T-helper 17 cell (primary cell): Measurements from ENCODE around the gene SIN3B. TPM values are rescaled to one million over a fixed set of nuclear protein-coding genes. Genes with fewer than 3 reads are reported as not detected.

ENCODE experiments used
- ATAC-seq: fragments of 150-1000 bp; cut with Tn5 transposase; 2 replicates; pipeline ENCODE4 v1.10.0; 2021; ENCODE audit warnings: mild to moderate bottlenecking, moderate library complexity
- DNase-seq, 3 donors: peaks; one replicate each; pipeline versions ENCODE4 v3.0.0 to v3.0.0-alpha.2; 2020 to 2021
- H3K9me3 ChIP-seq: one replicate; pipeline ENCODE4 v1.7.0; 2013; ENCODE audit warnings: low read length, mild to moderate bottlenecking; ENCODE audit not compliant: control insufficient read depth, poor library complexity, severe bottlenecking
- H3K27ac Mint-ChIP-seq: one replicate; pipeline ENCODE4 v1.8.0; 2022; ENCODE audit warnings: mild to moderate bottlenecking, moderate library complexity, mixed read lengths
- H3K27me3 Mint-ChIP-seq: one replicate; pipeline ENCODE4 v1.8.0; 2022; ENCODE audit warnings: mixed read lengths
- H3K36me3 Mint-ChIP-seq: one replicate; pipeline ENCODE4 v1.8.0; 2022; ENCODE audit warnings: low read depth, mixed read lengths
- H3K4me1 Mint-ChIP-seq: one replicate; pipeline ENCODE4 v1.8.0; 2022; ENCODE audit warnings: mild to moderate bottlenecking, mixed read lengths
- H3K4me3 Mint-ChIP-seq: one replicate; pipeline ENCODE4 v1.8.0; 2022; ENCODE audit warnings: mild to moderate bottlenecking, moderate library complexity, mixed read lengths
- total RNA-seq, 4 donors: library from RNA in 2 of 4; stranded (reverse) in 2 of 4; gene quantifications; one replicate each; pipeline ENCODE4 v1.2.3 and lab custom pipeline; 2022 to 2026

The SIN3B gene
- total RNA-seq, 2 donors from 2014 or later, result 61.1 to 69.4 TPM

DNA sequence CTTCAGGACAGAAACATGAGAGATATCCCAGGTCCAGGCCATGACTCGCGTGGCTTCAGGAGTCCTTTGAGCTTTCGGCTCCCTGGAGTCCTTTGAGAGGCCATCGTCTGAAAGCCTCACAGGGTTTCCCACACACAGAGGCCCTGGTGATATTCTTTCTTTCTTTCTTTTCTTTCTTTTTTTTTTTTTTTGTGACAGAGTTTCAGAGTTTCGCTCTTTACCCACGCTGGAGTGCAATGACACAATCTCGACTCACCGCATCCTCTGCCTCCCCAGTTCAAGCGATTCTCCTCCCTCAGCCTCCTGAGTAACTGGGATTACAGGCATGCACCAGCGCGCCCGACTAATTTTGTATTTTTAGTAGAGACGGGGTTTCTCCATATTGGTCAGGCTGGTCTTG is 5.5 kb downstream of the SIN3B start:
- ATAC-seq (no peak), DNase-seq (no peak)
- Mint-ChIP-seq H3K27me3 (no peaks in the 10 kb centered on the region), H3K36me3 (peaks cover 13% of the 10 kb centered on the region), H3K4me3 (no peak overlapping the region), H3K27ac (peak overlapping the region; percentile 6), H3K4me1 (peaks cover 18% of the 10 kb centered on the region)
- H3K9me3 ChIP-seq, result no peaks in the 10 kb centered on the region

DNA sequence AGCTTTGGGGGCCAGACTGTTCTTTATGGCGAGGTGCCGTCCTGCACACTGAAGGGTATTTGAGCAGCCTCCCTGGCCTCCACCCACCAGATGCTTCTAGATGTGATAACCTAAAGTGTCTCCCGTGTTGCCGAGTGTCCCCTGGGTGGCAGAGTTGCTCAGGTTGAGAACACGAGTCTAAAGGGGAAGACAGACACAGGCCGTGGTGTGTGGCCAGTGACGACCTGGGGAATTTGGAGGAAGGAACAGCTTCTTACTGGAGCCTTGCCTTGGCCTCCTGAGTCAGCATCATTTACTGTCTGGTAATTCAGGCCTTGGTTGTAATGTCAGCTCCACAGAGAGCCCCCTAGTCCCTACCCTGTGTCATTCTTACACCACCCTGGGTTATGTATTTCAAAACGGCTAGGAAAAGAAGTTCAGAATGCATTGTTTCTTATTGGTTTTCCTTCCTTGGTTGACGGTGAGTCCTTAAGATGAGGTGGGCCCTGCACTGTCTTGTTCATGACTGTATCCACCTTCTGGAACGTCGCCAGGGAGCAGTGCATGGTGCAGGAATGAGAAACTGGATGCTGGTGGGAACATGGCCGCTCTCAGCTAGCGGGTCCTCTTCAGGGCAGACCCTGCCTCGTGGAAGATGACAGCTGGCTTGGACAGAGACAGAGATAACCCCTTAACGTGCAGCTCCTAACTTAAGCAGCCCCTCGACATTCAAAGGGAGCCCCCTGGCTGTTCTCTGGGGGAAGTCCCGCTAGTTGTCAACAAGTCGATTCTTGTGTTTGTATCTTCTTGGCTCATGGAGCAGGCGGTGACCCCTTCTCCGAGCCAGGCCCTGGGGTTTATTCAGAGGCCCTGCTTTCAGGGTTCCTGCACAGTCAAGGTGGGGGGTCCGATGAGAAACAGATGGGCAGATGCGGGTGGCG is 7.2 kb downstream of the SIN3B start:
- no peak overlapping the region for H3K4me3 Mint-ChIP-seq
- peaks cover 13% of the 10 kb centered on the region for H3K4me1 Mint-ChIP-seq
- no peaks in the 10 kb centered on the region for H3K9me3 ChIP-seq
- no peaks in the 10 kb centered on the region for H3K27me3 Mint-ChIP-seq
- DNase-seq, result no peak
- peaks cover 12% of the 10 kb centered on the region for H3K36me3 Mint-ChIP-seq
- ATAC-seq, result no peak
- H3K27ac Mint-ChIP-seq, result peak overlapping the region; percentile 79

DNA sequence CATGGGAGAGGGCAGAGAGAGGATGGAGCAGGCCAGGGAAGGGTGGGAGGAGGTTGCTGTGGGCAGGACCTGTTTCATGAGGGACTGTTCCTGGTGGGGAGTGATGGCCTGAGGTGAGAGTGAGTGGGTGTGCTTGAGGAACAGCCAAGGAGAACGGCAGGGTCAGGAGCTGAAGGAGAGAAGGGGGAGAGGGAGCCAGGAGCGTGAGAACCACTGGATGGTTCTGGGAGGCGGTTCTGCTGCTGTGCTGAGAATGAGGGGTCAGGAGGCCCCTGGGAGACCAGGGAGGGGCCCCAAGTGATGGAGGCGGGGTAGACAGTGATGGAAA is 7.8 kb downstream of the SIN3B start:
- Mint-ChIP-seq H3K36me3 (peaks cover 9% of the 10 kb centered on the region), H3K4me3 (no peak overlapping the region), H3K4me1 (peaks cover 11% of the 10 kb centered on the region), H3K27ac (peak overlapping the region; percentile 79), H3K27me3 (no peaks in the 10 kb centered on the region)
- no peaks in the 10 kb centered on the region for H3K9me3 ChIP-seq
- ATAC-seq (no peak), DNase-seq (no peak)

DNA sequence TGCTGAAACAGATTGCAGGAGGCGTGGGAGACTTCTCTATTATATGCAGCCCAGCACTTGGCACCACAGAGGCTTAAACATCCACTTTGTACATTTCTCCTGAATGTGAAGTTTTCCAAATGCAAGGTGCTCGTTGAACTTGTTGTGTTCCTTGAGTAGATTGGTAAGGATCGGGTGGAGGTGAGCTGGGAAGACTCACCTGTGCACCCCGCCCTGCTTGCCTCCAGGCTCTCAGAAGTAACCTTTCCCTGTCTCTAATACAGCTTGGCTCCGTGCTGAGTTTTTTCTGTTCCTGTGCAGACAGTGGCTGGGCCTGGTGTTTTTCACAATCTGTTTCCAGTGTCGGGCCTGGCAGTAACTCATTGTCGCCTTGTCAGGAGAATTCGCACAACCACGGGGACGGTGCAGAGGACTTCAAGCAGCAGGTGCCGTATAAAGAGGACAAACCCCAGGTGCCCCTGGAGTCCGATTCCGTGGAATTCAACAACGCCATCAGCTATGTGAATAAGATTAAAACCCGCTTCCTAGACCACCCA is 12.3 kb downstream of the SIN3B start:
- DNase-seq (no peak), ATAC-seq (no peak)
- no peaks in the 10 kb centered on the region for H3K9me3 ChIP-seq
- Mint-ChIP-seq H3K27me3 (no peaks in the 10 kb centered on the region), H3K4me3 (no peak overlapping the region), H3K27ac (no peak overlapping the region), H3K36me3 (peaks cover 9% of the 10 kb centered on the region), H3K4me1 (peaks cover 14% of the 10 kb centered on the region)

DNA sequence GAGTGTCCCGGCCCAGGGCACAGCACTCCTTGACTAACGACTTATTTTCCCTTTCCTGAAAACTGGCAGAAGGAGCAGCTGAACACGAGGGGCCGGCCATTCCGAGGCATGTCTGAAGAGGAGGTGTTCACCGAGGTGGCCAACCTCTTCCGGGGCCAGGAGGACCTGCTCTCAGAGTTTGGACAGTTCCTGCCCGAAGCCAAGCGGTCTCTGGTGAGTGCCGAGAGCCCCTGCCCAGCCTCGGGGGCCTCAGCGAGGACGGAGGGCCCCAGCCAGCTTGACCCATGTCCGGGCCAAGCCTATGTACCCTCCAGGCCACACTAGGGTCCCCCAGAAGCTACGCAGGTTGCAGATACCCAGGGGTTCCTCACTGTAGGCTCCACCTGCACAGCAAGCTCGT is 17.7 kb downstream of the SIN3B start:
- Mint-ChIP-seq H3K4me1 (peaks cover 2% of the 10 kb centered on the region), H3K36me3 (peaks cover 11% of the 10 kb centered on the region), H3K27me3 (no peaks in the 10 kb centered on the region), H3K4me3 (no peak overlapping the region), H3K27ac (no peak overlapping the region)
- no peak for ATAC-seq
- H3K9me3 ChIP-seq, result no peaks in the 10 kb centered on the region
- DNase-seq, result no peak

DNA sequence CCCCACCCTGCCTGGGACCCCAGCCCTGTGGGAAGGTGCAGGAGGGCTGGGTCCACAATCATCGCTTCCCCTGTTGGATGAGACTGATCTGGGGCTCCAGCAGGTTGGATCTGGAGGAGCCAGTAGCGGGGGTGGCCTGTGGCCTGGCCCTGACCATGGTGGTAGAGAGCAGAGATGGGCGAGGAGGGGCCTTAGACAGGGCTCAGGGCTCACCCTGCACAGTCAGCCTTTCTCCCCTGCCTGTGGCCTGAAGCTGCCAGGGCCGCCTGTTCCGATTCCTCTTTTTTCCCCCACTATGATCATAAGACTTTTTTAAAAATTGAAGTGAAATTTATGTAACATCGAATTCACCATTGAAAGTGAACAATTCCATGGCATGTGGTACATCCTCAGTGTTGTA is 18.2 kb downstream of the SIN3B start:
- no peaks in the 10 kb centered on the region for H3K27me3 Mint-ChIP-seq
- H3K4me3 Mint-ChIP-seq, result no peak overlapping the region
- DNase-seq (no peak), ATAC-seq (no peak)
- peaks cover 2% of the 10 kb centered on the region for H3K4me1 Mint-ChIP-seq
- no peaks in the 10 kb centered on the region for H3K9me3 ChIP-seq
- H3K36me3 Mint-ChIP-seq, result peaks cover 14% of the 10 kb centered on the region
- no peak overlapping the region for H3K27ac Mint-ChIP-seq

DNA sequence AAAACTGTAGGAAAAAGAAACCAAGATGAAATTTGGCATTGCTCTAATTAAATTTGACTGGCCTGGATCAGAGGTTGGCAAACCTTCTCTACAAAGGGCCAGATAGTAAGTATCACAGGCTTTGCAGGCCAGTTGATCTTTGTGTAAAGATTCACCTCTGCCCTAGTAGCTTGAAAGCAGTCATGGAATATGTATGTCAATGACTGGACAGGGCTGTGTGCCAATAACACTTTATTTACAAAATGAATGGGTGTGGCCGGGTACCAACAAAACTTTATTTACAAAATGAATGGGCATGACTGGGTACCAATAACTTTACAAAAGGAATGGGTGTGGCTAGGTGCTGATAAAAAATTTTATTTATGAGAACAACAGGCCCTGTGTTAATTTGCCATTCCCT is 20.0 kb downstream of the SIN3B start:
- H3K4me1 Mint-ChIP-seq, result no peaks in the 10 kb centered on the region
- H3K4me3 Mint-ChIP-seq, result no peak overlapping the region
- no peak overlapping the region for H3K27ac Mint-ChIP-seq
- no peak for ATAC-seq
- H3K9me3 ChIP-seq, result no peaks in the 10 kb centered on the region
- no peak for DNase-seq
- H3K27me3 Mint-ChIP-seq, result no peaks in the 10 kb centered on the region
- H3K36me3 Mint-ChIP-seq, result peaks cover 14% of the 10 kb centered on the region

DNA sequence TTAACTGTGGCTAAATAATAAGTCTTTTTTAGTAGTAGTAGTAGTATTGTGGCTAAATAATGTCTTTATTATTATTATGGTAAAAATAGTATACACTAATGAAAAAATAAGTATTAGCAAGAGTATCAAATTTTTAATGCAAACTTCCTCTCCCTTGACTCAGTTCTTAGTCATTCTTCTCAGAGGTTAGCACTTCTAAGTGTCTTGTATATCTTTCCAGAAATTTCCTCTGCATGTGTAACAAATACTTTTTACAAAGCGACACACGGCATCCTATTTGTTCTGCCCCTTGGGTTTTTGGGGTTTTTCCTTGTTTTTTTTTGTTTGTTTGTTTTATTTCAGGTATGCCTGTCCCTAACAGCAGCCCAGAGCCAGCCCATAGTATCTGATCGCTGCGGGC is 20.9 kb downstream of the SIN3B start:
- ATAC-seq, result no peak
- Mint-ChIP-seq H3K4me3 (no peak overlapping the region), H3K27me3 (no peaks in the 10 kb centered on the region), H3K4me1 (no peaks in the 10 kb centered on the region), H3K36me3 (peaks cover 14% of the 10 kb centered on the region), H3K27ac (no peak overlapping the region)
- no peaks in the 10 kb centered on the region for H3K9me3 ChIP-seq
- DNase-seq, result no peak

DNA sequence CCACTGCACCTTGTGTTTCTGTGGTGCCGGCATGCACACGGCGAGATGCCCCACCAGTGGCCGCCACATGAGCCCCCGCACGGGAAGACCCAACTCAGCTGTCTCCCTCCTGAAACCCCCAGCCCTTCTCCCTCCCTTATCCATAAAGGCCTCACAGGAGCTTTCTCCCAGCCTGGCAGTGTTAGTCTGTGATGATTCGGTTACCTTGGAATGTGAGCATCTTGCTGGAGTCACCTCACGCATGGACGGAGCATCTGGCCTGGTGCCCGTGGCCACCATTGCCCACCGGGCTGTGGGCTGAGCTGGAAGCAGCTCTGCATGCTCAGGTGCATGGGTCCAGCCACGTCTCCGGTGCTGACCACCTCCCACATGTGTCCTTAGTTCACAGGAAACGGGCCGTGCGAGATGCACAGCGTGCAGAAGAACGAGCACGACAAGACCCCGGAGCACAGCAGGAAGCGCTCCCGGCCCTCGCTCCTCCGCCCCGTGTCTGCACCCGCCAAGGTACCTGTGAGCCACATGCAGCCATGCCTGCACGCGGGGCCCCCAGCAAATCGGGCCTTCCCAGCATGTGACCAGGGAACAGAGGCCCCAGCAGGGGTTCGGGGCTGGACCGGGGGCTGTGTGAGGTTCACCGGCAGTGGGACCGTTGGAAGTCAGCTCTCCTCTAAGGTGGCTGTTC is 22.0 kb downstream of the SIN3B start:
- H3K9me3 ChIP-seq, result no peaks in the 10 kb centered on the region
- Mint-ChIP-seq H3K4me3 (no peak overlapping the region), H3K36me3 (peaks cover 14% of the 10 kb centered on the region), H3K27me3 (no peaks in the 10 kb centered on the region), H3K27ac (no peak overlapping the region), H3K4me1 (no peaks in the 10 kb centered on the region)
- ATAC-seq, result no peak
- DNase-seq, result no peak

DNA sequence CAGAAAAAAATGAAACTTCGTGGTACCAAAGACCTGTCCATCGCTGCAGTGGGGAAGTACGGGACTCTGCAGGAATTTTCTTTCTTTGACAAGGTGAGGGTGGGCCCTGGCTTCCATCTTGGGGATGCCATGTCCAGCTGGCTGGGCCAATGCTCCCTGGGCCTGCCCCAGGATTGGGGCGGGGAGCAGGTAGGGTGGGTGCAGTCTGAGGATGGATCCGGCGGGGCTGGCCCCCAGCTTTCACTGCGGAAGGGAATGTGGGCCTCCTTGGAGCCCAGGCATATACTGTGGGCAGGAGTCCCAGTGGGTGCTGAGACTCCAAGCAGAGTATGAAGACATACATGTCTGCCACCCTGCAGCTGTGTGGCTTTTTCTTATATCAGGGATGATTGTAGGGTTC is 23.9 kb downstream of the SIN3B start:
- no peak for DNase-seq
- Mint-ChIP-seq H3K4me1 (no peaks in the 10 kb centered on the region), H3K27me3 (no peaks in the 10 kb centered on the region), H3K4me3 (no peak overlapping the region), H3K27ac (no peak overlapping the region), H3K36me3 (peaks cover 8% of the 10 kb centered on the region)
- ATAC-seq, result no peak
- H3K9me3 ChIP-seq, result no peaks in the 10 kb centered on the region

DNA sequence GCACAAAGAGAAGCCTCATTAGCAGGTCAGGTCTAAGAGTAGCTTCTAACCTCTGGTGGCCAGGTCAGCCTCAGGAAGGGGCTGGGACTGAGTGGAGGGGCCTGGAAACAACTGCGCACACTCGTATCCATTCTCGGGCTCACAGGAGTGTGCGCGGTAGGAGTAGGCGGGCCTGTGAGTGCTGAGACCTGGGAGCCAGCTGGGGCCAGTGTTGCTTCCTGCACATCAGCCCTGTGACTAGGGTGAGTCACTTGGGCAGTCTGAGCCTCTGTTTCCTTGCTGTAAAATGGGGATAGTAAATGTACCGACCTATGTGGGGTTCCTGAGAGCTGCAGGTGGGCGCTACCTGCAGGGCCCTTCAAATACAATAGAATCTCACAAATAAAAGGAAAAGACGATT is 26.9 kb downstream of the SIN3B start:
- H3K4me3 Mint-ChIP-seq, result no peak overlapping the region
- H3K27me3 Mint-ChIP-seq, result no peaks in the 10 kb centered on the region
- DNase-seq, result no peak
- H3K36me3 Mint-ChIP-seq, result peaks cover 4% of the 10 kb centered on the region
- ATAC-seq, result no peak
- no peaks in the 10 kb centered on the region for H3K4me1 Mint-ChIP-seq
- H3K9me3 ChIP-seq, result no peaks in the 10 kb centered on the region
- H3K27ac Mint-ChIP-seq, result no peak overlapping the region

DNA sequence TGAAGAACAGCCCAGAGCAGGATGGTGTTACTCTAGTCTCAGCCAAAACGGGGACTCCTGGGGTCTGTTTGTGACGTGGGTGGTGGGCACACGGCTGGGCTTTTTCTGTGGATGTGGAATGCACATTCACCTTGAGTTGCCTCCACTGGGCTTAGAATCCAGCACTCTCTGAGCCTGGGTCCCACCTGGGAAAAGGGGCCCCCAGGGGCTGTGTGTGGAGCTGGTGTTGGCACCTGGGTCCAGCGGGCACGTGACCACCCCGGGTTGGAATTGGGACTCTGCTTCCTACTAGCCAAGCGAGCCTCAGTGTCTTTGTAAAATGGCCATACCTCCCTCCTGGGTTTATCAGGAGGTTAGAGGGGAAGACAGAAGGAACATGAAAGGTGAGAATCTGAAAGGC is 30.4 kb downstream of the SIN3B start:
- H3K36me3 Mint-ChIP-seq, result peaks cover 2% of the 10 kb centered on the region
- no peaks in the 10 kb centered on the region for H3K4me1 Mint-ChIP-seq
- H3K4me3 Mint-ChIP-seq, result no peak overlapping the region
- H3K27ac Mint-ChIP-seq, result no peak overlapping the region
- no peak for ATAC-seq
- no peak for DNase-seq
- no peaks in the 10 kb centered on the region for H3K27me3 Mint-ChIP-seq
- H3K9me3 ChIP-seq, result no peaks in the 10 kb centered on the region

DNA sequence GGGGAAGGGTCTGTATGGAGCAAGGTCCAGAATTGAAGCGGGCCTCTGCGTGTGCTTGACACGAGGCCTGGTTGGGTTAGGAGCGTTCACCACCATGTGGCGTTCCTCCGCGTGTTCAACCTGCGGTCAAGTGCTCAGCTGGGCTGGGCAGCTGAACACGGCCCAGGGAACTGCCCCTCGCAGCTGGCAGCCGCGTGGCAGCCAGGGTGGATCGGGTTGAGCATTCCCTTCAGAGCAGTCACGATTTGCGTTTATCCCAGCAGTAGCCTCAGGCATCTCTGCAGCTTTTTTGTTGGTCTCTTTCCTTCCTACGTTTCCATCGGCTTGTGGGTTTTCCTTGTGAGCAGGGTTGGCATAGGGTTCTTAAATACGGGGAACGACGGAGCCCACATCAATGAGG is 30.9 kb downstream of the SIN3B start:
- Mint-ChIP-seq H3K27me3 (no peaks in the 10 kb centered on the region), H3K4me3 (no peak overlapping the region), H3K27ac (peak overlapping the region; percentile 29), H3K4me1 (no peaks in the 10 kb centered on the region), H3K36me3 (peaks cover 2% of the 10 kb centered on the region)
- H3K9me3 ChIP-seq, result no peaks in the 10 kb centered on the region
- DNase-seq (no peak), ATAC-seq (no peak)
